Tibial nerve (tissue), 4 donors: ENCODE data around the gene LANCL2. TPM values are rescaled to one million over a fixed set of nuclear protein-coding genes. Genes with fewer than 3 reads are reported as not detected.

Experiments used
- DNase-seq, 2 donors: peaks; one replicate each; pipeline ENCODE4 v3.0.0-alpha.2; 2019; ENCODE audit warnings: low spot score in 2 of 2
- H3K27ac ChIP-seq, 4 donors: fragments of 200-600 bp; sonication (generic) in 3 of 4; one replicate each; pipeline ENCODE4 v1.5.1; 2017 to 2019; ENCODE audit warnings: mild to moderate bottlenecking in 1 of 4
- H3K27me3 ChIP-seq, 2 donors: fragments of 200-600 bp; sonication (generic) in 1 of 2; one replicate each; pipeline versions ENCODE4 v1.5.1 to v1.6.0; 2017 to 2019
- H3K36me3 ChIP-seq, 3 donors: fragments of 200-600 bp; sonication (generic); one replicate each; pipeline ENCODE4 v1.5.1; 2018 to 2019
- H3K4me1 ChIP-seq, 4 donors: fragments of 200-600 bp; sonication (generic) in 3 of 4; one replicate each; pipeline ENCODE4 v1.5.1; 2017 to 2019
- H3K4me3 ChIP-seq, 4 donors: fragments of 200-600 bp; sonication (generic) in 3 of 4; one replicate each; pipeline ENCODE4 v1.5.1; 2017 to 2019; ENCODE audit warnings: mild to moderate bottlenecking in 1 of 4, moderate library complexity in 1 of 4
- H3K9me3 ChIP-seq, 4 donors: fragments of 200-600 bp; sonication (generic) in 3 of 4; one replicate each; pipeline ENCODE4 v1.5.1; 2017 to 2019
- CTCF ChIP-seq, 5 experiments: fragments of 200-600 bp in 3 of 5; fragments of 450-650 bp in 2 of 5; sonication (generic) in 3 of 5; IDR thresholded peaks; one replicate each; pipeline ENCODE4 v1.5.1; 2016 to 2019; ENCODE audit warnings: antibody characterized with exemption in 5 of 5, mild to moderate bottlenecking in 3 of 5, moderate library complexity in 2 of 5
- EP300 ChIP-seq, 2 donors: sonication (generic); formaldehyde crosslinking; IDR thresholded peaks; one replicate each; pipeline ENCODE4 v1.6.1; 2017; ENCODE audit warnings: antibody characterized with exemption in 2 of 2, mild to moderate bottlenecking in 1 of 2
- POLR2A ChIP-seq, 2 donors: fragments of 450-650 bp; IDR thresholded peaks; one replicate each; pipeline ENCODE4 v1.6.1; 2017; ENCODE audit warnings: antibody characterized with exemption in 2 of 2, mild to moderate bottlenecking in 2 of 2, moderate library complexity in 2 of 2
- WGBS, 2 donors: methylation state at CpG; one replicate each; pipeline ENCODE4 v1.1.5; 2018; 5-methylcytosine and 5-hydroxymethylcytosine counted together
- total RNA-seq, 4 donors: library from RNA; depleted of rRNA; stranded (reverse); fragments of >200 nt; gene quantifications; one replicate each; pipeline ENCODE4 v1.1.0, GENCODE V29; 2016

Gene LANCL2
- total RNA-seq, 4 donors from 2014 or later: 6.6 to 17.9 (median 12.6) TPM

DNA sequence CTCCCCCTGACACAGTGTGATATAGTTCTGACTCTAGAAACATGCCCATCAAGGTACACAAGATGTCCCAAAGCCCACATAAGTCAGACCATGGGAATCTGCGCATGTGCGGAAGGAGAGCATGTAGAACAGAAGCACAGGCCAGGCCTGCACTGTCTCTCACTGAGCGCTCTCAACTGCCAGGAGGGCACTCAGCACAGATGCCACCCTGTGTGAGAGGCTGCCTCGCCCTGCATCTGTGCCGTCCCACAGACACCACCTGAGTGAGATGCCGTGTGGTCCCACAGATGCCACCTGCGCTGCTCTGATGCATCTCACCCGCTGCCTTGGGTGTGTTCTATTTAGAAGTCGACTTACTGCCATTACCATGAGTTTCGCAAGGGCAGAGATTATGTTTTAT lies 108.8 kb downstream of the LANCL2 start:
- TF ChIP-seq CTCF (IDR thresholded peaks at IDR 0.05): no peak
- TF ChIP-seq EP300 (IDR thresholded peaks at IDR 0.05): no peak
- no peak for TF ChIP-seq POLR2A (IDR thresholded peaks at IDR 0.05)
- H3K36me3 ChIP-seq: peaks cover 0 to 61% (median 2%) of the 10 kb centered on the region in 3 donors
- H3K27me3 ChIP-seq: no peaks in the 10 kb centered on the region
- DNase-seq: no peak
- H3K4me3 ChIP-seq: no peak overlapping the region
- H3K27ac ChIP-seq: no peak overlapping the region
- 95 to 96% methylated on average over 10 of the region's 10 CpGs for WGBS, 2 donors
- no peaks in the 10 kb centered on the region for H3K9me3 ChIP-seq
- H3K4me1 ChIP-seq: peaks cover 0 to 8% (median 3%) of the 10 kb centered on the region in 4 donors

DNA sequence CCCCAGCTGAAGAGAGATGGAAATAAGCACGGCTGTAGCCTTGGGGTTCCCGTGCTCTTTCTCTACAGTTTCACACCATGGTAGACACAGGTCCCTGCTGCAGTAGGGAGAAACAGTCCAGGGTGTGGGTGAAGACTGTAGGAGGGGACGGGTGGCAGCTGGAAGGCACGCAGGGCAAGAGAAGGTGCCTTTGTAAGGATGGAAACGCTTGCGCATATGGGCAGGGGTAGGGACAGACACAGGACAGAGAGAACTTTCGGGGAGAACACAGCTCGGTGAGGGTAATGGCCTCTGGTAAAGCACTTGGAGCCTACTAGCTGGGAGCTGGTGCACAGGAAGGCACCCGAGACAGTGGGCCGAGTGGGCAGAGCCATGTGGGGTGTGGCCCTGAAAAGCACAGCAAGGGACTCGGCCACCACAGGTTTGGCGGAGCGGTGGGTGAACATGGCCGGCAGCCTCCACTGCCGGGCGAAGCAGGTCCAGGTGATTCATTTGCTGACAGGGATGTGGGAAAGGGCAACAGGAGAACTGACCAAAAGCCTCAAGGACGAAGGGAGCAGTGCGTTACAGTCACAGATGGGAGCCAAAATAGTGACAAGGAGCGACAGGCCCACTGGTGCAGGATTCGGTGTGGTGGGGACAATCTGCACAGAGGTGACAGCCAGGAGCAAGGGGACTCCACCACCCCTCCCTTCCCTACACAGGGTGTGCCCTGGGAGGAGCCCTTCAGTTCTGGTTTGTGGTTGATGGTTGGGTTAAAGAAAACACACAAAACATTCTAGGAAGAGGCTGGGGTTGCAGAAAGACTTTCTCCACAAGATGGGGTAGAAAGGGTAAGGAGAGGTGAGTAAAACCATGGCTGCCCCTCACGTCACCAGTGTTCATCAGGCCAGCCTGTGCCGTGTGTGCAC lies 110.1 kb downstream of the LANCL2 start:
- Histone ChIP-seq H3K4me3 (no peak overlapping the region), H3K4me1 (peaks cover 0 to 7% (median under 1%) of the 10 kb centered on the region in 4 donors), H3K27me3 (no peaks in the 10 kb centered on the region), H3K36me3 (peaks cover 0 to 52% (median 2%) of the 10 kb centered on the region in 3 donors), H3K27ac (peak overlapping the region in 2 of 4 donors; percentile 49 to 60), H3K9me3 (no peaks in the 10 kb centered on the region)
- WGBS, 2 donors: 86 to 90% methylated on average over 22 of the region's 22 CpGs
- DNase-seq: no peak
- no peak for TF ChIP-seq POLR2A (IDR thresholded peaks at IDR 0.05)
- no peak for TF ChIP-seq EP300 (IDR thresholded peaks at IDR 0.05)
- no peak for TF ChIP-seq CTCF (IDR thresholded peaks at IDR 0.05)

- WGBS, 2 donors: 71 to 77% methylated on average over 15 to 18 of the region's 19 CpGs
- DNase-seq: no peak
- Histone ChIP-seq H3K9me3 (no peaks in the 10 kb centered on the region), H3K27ac (peak overlapping the region in 2 of 4 donors; percentile 50 to 60), H3K4me3 (no peak overlapping the region), H3K36me3 (peaks cover 0 to 49% (median 2%) of the 10 kb centered on the region in 3 donors), H3K4me1 (peaks cover 0 to 7% (median 0%) of the 10 kb centered on the region in 4 donors), H3K27me3 (no peaks in the 10 kb centered on the region)
- peak in 1 of 2 donors; percentile 10 for TF ChIP-seq EP300 (IDR thresholded peaks at IDR 0.05)
- no peak for TF ChIP-seq CTCF (IDR thresholded peaks at IDR 0.05)
Observed at GRCh38 chr7:55475855-55476803, 111.0 kb downstream of the LANCL2 start.

GRCh38 chr7:55476852-55477780 lies 112.0 kb downstream of the LANCL2 start:
- H3K27me3 ChIP-seq: no peaks in the 10 kb centered on the region
- H3K4me3 ChIP-seq: no peak overlapping the region
- peak overlapping the region in 2 of 4 donors; percentile 25 to 50 for H3K27ac ChIP-seq
- TF ChIP-seq CTCF (IDR thresholded peaks at IDR 0.05) (no peak), POLR2A (IDR thresholded peaks at IDR 0.05) (no peak), EP300 (IDR thresholded peaks at IDR 0.05) (no peak)
- no peak for DNase-seq
- no peaks in the 10 kb centered on the region for H3K9me3 ChIP-seq
- 92% methylated on average over 16 to 19 of the region's 19 CpGs for WGBS, 2 donors
- peaks cover 0 to 7% (median 0%) of the 10 kb centered on the region in 4 donors for H3K4me1 ChIP-seq
- peaks cover 0 to 47% (median 2%) of the 10 kb centered on the region in 3 donors for H3K36me3 ChIP-seq
